CD1c-positive myeloid dendritic cell (primary cell): Measurements from ENCODE around the gene DEK.
"Not testable (repeated sequence)": the region's sequence is repeated elsewhere in the genome, so short reads cannot be mapped to it uniquely, and the experiment has no call there.

Source experiments
- DNase-seq: peaks from one replicate; pipeline ENCODE4 v3.0.0-alpha.2; 2016; ENCODE audit errors: extremely low spot score

The DEK gene

DNA sequence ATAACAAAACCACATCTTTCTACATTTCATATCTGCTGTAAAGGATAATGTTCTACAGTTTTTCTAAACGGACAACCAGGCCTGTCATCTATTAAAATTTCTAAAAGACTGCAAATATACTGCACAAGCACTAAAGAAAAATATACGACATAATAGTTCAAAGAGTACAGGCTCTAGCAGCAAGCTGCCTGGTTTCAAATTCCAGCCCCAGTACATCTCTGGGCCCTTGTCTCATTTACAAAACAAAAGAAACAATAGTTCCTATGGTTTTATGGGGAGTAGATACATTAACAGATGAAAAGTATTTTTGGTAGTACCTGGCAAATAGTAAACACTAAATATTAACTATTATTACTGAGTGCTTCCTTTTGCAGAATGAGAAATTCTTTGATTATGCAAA lies 24.1 kb downstream of the DEK start:
- no peak for DNase-seq

- DNase-seq = no peak
These were observed 27.2 kb downstream of the DEK start for GRCh38 chr6:18237167-18237566.

- DNase-seq = no peak
These were observed 28.8 kb downstream of the DEK start for GRCh38 chr6:18235524-18235923.

DNA sequence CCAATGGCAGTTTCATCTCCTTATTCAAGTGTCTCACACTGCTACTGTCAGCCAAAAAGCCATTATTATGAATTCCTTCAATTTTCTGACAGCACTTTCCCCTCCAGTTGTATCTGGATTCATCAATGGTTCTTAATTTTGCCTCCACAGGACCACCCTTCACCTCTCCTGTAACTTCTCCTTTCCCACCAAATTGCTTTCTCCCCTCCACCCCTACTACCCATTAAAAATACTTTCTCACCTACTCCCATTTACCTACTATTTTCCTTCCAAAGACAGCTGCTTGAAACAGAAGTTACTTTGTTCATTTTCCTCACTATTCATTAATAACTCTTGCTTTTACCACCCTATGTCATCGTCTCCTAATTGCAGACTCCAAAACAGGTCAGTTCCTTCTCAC lies 29.8 kb downstream of the DEK start:
- DNase-seq = no peak

GRCh38 chr6:18233770-18234169 lies 30.6 kb downstream of the DEK start:
- DNase-seq = not testable (repeated sequence)

- not testable (repeated sequence) for DNase-seq
These were observed 32.5 kb downstream of the DEK start for GRCh38 chr6:18231856-18232255.

DNA sequence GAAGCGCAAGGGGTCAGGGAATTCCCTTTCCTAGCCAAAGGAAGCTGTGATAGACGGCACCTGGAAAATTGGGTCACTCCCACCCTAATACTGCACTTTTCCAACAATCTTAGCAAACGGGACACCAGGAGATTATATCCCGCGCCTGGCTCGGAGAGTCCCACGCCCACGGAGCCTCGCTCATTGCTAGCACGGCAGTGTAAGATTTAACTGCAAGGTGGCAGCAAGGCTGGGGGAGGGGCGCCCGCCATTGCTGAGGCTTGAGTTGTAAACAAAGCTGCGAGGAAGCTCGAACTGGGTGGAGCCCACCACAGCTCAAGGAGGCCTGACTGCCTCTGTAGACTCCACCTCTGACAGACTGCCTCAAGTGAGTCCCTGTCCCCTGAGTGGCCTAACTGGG lies 35.7 kb downstream of the DEK start:
- DNase-seq = not testable (repeated sequence)

- not testable (repeated sequence) for DNase-seq
These were observed 37.2 kb downstream of the DEK start for GRCh38 chr6:18227166-18227565.

DNA sequence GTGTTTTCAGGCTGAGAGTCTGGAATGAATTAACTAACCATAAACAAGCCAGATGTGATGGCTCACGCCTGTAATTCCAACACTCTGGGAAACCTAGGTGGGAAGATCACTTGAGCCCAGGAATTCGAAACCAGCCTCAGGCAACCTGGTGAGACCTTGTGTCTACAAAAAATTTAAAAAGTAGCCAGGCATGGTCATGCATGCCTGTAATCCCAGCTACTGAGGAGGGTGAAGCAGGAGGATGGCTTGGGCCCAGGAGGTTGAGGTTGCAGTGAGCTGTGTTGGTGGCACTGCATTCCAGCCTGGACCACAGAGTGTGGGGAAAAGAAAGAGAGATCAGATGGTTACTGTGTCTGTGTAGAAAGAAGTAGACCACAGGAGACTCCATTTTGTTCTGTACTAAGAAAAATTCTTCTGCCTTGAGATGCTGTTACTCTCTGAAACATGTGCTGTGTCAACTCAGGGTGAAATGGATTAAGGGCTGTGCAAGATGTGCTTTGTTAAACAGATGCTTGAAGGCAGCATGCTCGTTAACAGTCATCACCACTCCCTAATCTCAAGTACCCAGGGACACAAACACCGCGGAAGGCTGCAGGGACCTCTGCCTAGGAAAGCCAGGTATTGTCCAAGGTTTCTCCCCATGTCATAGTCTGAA lies 37.8 kb downstream of the DEK start:
- DNase-seq = not testable (repeated sequence)

GRCh38 chr6:18221288-18221615 lies 43.1 kb downstream of the DEK start:
- no peak for DNase-seq

DNA sequence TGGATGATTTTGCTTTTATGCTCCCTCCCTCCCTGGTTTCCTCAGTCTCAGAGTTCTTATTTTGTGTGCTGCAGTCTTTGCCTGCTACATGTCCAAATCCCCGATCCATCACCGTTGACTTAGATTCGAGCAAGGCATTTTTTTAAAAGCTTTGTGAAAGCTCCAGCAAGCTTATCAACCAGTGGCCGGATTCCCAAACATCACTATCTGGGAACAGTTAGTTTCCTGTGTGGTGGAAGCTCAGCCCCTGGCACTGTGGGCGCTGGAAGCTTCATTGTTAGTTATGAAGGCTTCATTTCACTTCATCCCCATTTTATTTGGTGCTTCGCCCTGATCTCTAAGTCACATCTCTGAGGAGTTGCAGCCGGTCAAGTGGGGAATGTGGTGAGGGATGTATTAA lies 44.7 kb downstream of the DEK start:
- DNase-seq = no peak

- DNase-seq = no peak
These were observed 46.1 kb downstream of the DEK start for GRCh38 chr6:18218233-18218632.

GRCh38 chr6:18216411-18216810 lies 47.9 kb downstream of the DEK start:
- DNase-seq = no peak

DNA sequence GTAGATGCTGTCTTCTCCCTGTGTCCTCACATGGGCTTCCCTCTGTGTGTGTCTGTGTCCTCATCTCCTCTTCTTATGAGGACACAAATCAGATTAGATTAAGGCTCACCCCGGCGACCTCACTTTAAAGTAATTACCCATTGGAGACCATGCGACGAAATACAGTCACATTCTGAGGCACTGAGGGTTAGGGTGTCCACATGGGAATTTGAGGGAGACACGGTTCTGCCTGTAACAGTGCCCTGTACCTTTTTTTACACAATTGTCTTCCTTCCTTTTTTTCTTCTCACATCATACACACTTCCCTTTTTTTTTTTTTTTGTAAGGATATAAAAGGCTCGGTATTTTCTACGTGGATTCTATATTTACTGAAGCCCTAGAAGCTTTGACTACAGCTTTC lies 48.9 kb downstream of the DEK start:
- DNase-seq = peak; percentile 54

GRCh38 chr6:18214003-18214402 lies 50.3 kb downstream of the DEK start:
- DNase-seq = no peak

GRCh38 chr6:18213439-18213838 lies 50.9 kb downstream of the DEK start:
- DNase-seq = no peak

- DNase-seq = no peak
These were observed 52.1 kb downstream of the DEK start for GRCh38 chr6:18212231-18212630.

GRCh38 chr6:18211338-18211737 lies 53.0 kb downstream of the DEK start:
- peak; percentile 40 for DNase-seq

DNA sequence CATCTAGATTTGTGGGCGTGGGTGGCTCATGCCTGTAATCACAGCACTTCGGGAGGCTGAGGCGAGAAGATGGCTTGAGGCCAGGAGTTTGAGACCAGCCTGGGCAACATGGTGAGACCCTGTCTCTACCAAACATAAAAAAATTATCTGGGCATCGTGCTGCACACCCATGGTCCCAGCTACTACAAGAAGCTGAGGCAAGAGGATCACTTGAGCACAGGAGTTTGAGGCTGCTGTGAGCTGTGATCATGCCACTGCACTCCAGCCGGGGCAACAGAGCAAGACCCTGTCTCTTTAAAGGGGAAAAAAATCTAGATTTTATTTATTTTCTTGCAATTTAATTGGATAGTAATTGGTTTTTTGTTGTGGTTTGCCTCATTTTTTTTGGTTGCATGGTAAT lies 53.6 kb downstream of the DEK start:
- DNase-seq = no peak

DNA sequence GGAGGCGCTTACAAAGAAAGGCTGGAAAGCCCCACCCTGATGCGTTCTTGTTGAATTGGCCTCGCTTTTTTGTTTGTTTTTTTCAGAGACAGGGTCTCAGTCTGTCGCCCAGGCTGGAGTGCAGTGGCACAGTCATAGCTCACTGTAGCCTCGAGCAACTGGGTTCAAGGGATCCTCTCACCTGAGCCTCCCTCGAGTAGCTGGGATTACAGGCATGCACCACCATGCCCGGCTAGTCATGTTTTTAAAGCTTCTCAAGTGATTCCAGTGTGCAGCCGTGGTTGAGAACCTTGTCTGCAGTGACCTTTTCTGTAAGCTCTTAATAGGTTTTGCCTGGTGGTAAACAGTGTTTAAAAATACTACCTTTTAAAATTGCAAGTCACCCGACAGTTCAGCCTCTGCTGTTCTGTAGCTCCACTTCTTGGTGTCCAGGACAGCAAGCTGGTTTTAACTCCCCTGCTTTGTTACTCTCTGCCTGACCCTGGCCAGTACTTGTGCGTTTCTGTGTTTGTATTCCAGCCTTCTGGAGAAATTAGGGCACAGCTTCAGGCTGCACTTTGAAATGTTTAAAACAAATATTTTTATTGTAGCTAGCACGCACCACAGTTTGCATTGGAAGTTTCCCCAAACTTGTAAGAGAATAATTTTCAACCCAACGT lies 54.7 kb downstream of the DEK start:
- DNase-seq = no peak

- DNase-seq = not testable (repeated sequence)
These were observed 55.6 kb downstream of the DEK start for GRCh38 chr6:18208778-18209177.

- no peak for DNase-seq
These were observed 56.4 kb downstream of the DEK start for GRCh38 chr6:18207949-18208348.

DNA sequence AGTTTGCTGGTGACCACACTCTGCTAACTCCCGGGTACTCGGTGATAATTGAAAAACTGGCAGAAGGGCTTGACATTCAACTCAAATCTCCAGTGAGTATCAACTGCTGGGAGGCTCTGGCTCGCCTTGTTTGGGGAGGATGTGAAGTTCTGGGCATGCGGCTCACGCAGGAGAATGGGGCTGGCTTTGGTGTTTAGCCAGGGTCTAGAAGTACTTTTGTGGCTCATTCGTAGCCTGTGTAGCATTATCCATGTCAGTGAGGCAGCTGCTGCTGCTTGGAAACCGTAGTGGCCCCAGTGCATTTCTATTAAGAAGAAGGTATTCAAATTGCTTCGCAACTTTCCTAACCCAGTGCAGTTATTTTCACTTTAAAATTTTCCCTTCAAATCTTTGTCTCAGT lies 56.9 kb downstream of the DEK start:
- DNase-seq = no peak

DNA sequence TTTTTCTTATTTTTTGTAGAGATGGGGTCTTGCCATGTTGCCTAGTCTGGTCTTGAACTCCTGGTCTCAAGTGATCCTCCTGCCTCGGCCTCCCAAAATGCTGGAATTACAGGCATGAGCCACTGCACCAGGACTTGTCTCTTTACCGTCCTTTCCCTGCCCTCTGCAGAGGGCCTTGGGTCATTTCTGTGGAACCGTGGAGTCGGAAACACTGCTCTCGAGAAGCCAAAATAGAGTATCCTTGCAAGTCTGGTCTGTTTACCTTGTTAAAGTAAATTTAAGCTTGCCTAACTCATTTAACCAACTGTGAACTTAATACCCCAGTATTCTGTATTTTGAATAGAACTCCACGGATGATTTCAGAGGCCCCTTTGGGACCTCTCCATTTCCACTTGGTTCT lies 57.7 kb downstream of the DEK start:
- no peak for DNase-seq
